ENCODE results near the gene ENOX1.

DNA sequence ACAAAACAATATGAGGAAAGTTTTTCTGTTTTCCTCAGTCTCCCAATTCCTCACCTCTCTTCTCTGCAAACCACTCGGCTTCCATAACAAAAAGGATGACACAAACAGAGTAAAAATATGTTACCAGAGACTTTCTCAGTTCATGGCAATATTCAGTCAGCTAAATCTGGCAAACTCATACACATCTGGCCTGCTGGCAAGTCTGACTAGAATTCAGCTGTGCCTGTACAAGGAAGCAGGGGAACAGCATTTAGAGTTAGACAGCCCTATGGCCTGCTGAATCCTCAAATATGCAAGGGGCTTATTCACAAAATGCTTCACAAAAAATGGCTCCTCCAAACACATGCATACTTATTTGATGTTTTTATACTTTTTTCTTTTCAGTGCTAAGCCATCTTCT, 227.8 kb downstream of the ENOX1 start:
- TF ChIP-seq GLI4 (tag by site-specific recombination; IDR thresholded peaks at IDR 0.05): no peak
- TF ChIP-seq ZNF791 (tag by site-specific recombination; IDR thresholded peaks at IDR 0.05): no peak
- no peak for TF ChIP-seq YY2 (tag by site-specific recombination; IDR thresholded peaks at IDR 0.05)
- no peak for TF ChIP-seq ZNF302 (tag by site-specific recombination; IDR thresholded peaks at IDR 0.05; ENCODE audit: low read depth)
- no peak for TF ChIP-seq ZNF558 (tag by site-specific recombination; IDR thresholded peaks at IDR 0.05)

Measured in HEK293 (cell line).